Muscle layer of colon (tissue), 2 donors: ENCODE data around the gene SIT1.
A peak's percentile ranks its signal among the peaks of the same experiment; 100 is the strongest.
"Not testable (repeated sequence)": the region's sequence is repeated elsewhere in the genome, so short reads cannot be mapped to it uniquely, and the experiment has no call there.

Experiments used
- H3K27ac ChIP-seq: one replicate; pipeline ENCODE4 v1.7.0; 2013; ENCODE audit warnings: low read depth, mild to moderate bottlenecking, low read length, moderate library complexity
- H3K27me3 ChIP-seq, 2 donors: one replicate each; pipeline ENCODE4 v1.7.0; 2013; ENCODE audit warnings: low read length in 2 of 2, mild to moderate bottlenecking in 2 of 2; ENCODE audit not compliant: insufficient read depth in 2 of 2, control insufficient read depth in 1 of 2
- H3K36me3 ChIP-seq: one replicate; pipeline ENCODE4 v1.7.0; 2013; ENCODE audit warnings: mild to moderate bottlenecking, low read length; ENCODE audit not compliant: insufficient read depth
- H3K4me1 ChIP-seq: one replicate; pipeline ENCODE4 v1.7.0; 2013; ENCODE audit warnings: mild to moderate bottlenecking, low read length; ENCODE audit not compliant: insufficient read depth
- H3K4me3 ChIP-seq, 2 donors: one replicate each; pipeline ENCODE4 v1.7.0; 2013; ENCODE audit warnings: low read length in 2 of 2, low read depth in 1 of 2, mild to moderate bottlenecking in 1 of 2, moderate library complexity in 1 of 2
- H3K9ac ChIP-seq: one replicate; pipeline ENCODE4 v1.7.0; 2013; ENCODE audit warnings: low read length
- H3K9me3 ChIP-seq: one replicate; pipeline ENCODE4 v1.7.0; 2013; ENCODE audit warnings: mild to moderate bottlenecking, low read length
- donor health status: abdominal sarcoma.
- donor health status: Adenocarcinoma of cecum.

The SIT1 gene

GRCh38 chr9:35618854-35619799 is 31.6 kb downstream of the SIT1 start:
- H3K27me3 ChIP-seq, result peaks cover 0 to 4% of the 10 kb centered on the region in 2 donors
- H3K36me3 ChIP-seq, result no peaks in the 10 kb centered on the region
- peaks cover 12% of the 10 kb centered on the region for H3K4me1 ChIP-seq
- H3K4me3 ChIP-seq, result no peak overlapping the region
- no peaks in the 10 kb centered on the region for H3K9me3 ChIP-seq
- H3K27ac ChIP-seq, result no peak overlapping the region
- no peak overlapping the region for H3K9ac ChIP-seq

DNA sequence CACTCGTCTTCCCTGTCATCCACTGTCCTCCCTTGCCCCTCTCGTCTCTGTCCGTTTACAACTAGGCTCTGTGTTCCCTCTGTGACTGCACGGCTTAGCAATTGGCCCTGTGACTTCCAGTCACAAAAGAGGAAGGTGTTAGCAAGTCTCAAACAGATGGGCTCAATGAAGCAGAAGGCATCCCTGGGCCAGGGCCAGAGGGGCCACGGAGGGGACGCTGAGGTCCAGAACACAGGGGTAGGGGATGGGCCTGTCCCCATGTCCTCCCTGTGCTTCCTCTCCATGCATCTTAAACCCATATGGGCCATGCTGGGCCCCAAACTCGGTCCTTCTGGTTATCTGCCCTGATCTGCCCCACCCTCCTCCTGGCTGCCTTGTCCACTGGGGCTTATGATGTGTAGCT is 32.4 kb downstream of the SIT1 start, which contains the start of gene CD72:
Gene CD72 (minus strand): TSS at position 89 of the 403 bp plus-strand sequence. CDS start 110 bp downstream, outside the sequence.
- Histone ChIP-seq H3K4me3 (peak within 1 kb of the TSS; percentile 42 to 52), H3K27me3 (peaks cover 0 to 4% of the 10 kb centered on the region in 2 donors), H3K36me3 (no peaks in the 10 kb centered on the region), H3K9ac (no peak within 1 kb of the TSS), H3K27ac (peak within 1 kb of the TSS; percentile 45), H3K4me1 (peaks cover 12% of the 10 kb centered on the region), H3K9me3 (no peaks in the 10 kb centered on the region)

GRCh38 chr9:35617548-35617947 is 33.2 kb downstream of the SIT1 start:
- Histone ChIP-seq H3K9me3 (no peaks in the 10 kb centered on the region), H3K4me1 (peaks cover 12% of the 10 kb centered on the region), H3K4me3 (peak overlapping the region in 1 of 2 donors; percentile 52), H3K9ac (no peak overlapping the region), H3K36me3 (no peaks in the 10 kb centered on the region), H3K27ac (no peak overlapping the region), H3K27me3 (peaks cover 0 to 4% of the 10 kb centered on the region in 2 donors)

DNA sequence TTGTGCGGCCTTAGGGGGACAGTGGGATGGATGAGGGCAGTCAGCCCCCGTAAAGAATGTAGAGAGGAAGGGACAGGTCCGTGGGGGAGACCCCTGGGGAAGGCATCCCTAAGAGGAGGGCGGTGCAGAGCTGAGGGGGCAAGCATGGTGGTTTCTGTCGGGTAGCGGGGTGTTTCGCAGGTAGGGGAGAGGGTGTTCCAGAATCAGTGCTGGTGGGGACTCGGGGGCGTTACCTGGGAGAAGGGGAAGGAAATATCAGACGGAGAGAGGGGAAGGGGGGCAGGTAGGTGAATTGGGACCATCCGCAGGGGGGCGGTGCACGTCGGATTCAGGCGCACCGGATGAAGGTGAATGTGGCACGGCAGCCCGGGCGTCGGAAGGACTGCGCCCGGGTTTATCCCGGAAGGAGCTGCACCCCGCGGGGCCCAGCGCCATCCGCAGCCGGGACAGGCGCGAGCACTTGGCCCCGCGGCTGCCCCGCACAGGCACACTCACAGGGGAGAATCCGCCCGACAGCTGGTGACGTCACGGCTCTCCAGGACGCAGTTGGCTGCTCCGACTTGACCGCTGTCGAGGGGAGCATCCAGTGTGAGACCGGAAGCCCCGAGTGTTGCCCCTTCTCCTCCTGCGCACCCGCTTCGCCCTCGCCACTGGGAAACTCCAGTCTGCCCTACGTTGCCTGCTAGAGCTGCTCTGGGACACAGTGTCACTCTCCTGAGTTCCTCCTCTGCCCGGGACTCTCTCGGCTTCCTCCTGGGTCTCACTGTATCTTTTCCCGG is 33.9 kb downstream of the SIT1 start:
- no peaks in the 10 kb centered on the region for H3K36me3 ChIP-seq
- H3K27me3 ChIP-seq, result peaks cover 0 to 4% of the 10 kb centered on the region in 2 donors
- H3K4me1 ChIP-seq, result peaks cover 12% of the 10 kb centered on the region
- H3K27ac ChIP-seq, result peak overlapping the region; percentile 45
- no peaks in the 10 kb centered on the region for H3K9me3 ChIP-seq
- H3K9ac ChIP-seq, result no peak overlapping the region
- H3K4me3 ChIP-seq, result peak overlapping the region; percentile 42 to 52

DNA sequence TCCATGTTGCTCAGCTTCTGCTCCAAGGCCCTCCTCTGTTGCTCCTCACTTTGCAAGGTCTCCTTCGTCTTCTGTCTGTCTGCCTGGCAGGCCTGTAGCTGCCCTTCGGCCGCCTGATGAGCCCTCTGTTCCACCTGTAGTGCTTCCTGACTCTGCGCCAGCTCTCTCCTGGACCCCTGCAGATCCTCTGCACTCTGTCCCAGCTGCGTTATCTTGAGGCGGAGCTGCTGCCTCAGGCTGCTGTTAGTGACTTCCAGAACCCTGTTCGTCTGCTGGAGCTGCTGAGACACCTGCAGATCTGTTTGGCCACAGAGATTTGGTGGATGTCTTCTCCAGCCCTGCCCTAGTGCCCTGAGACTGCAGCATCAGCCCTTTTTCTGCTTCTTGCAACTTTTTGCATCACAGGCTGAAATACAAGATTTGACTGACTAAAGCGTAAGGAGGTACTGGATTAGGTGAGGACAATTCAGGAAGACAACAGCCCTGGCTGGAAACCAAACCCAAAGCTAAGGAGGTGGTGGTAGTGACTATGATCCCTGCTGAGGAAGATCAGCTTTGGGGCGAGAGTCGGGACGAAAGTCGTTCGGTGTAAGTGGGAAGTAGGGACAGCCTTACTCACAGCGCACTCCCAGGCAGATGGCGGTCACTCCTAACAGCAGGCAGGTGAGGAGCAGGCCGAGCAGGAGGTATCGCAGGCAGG is 34.6 kb downstream of the SIT1 start:
- H3K27me3 ChIP-seq, result peaks cover 0 to 4% of the 10 kb centered on the region in 2 donors
- H3K4me1 ChIP-seq, result peaks cover 12% of the 10 kb centered on the region
- H3K9ac ChIP-seq, result no peak overlapping the region
- no peaks in the 10 kb centered on the region for H3K9me3 ChIP-seq
- H3K4me3 ChIP-seq, result peak overlapping the region in 1 of 2 donors; percentile 52
- H3K27ac ChIP-seq, result no peak overlapping the region
- H3K36me3 ChIP-seq, result no peaks in the 10 kb centered on the region

- H3K27ac ChIP-seq, result no peak overlapping the region
- no peak overlapping the region for H3K9ac ChIP-seq
Measured at GRCh38 chr9:35612843-35613242, 37.9 kb downstream of the SIT1 start.

GRCh38 chr9:35612066-35612465 is 38.7 kb downstream of the SIT1 start:
- not testable (repeated sequence) for H3K9me3 ChIP-seq, H3K4me1 ChIP-seq, H3K9ac ChIP-seq, H3K27me3 ChIP-seq, H3K4me3 ChIP-seq, H3K27ac ChIP-seq
- peaks cover 34% of the 10 kb centered on the region for H3K36me3 ChIP-seq

More at GRCh38 chr9:35612843-35613242, 37.9 kb downstream of the SIT1 start:
- Histone ChIP-seq H3K4me1 (peaks cover 10% of the 10 kb centered on the region), H3K36me3 (peaks cover 26% of the 10 kb centered on the region), H3K4me3 (no peak overlapping the region), H3K27me3 (no peaks in the 10 kb centered on the region), H3K9me3 (no peaks in the 10 kb centered on the region)

DNA sequence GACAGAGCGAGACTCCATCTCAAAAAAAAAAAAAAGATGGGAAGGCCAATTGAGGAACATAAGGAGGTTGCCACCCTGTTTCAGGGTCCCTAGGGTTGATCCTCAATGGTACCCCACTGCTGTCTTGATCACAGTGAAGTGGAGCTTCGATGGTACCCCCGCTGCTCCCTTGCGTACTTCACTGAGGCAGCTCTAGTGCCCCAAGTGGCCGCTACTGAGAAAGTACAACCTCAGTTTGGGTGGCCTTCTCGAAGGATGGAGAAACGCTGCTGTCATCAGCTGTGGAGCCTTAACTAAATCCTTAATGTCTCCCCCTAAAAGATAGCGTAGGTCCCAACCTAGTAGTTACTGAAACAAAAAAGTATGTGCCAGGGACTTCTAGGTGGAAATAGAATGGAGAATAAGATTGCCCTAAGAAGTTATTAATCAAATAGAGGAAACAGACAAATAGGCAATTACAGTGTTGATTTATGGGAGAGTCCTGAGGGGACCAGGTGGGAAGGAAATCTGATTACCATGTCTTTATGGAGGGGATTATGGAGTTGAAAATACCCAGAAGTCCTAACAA is 39.4 kb downstream of the SIT1 start:
- Histone ChIP-seq H3K4me3 (no peak overlapping the region), H3K27me3 (no peaks in the 10 kb centered on the region), H3K4me1 (peaks cover 9% of the 10 kb centered on the region), H3K27ac (no peak overlapping the region), H3K9ac (no peak overlapping the region), H3K36me3 (peaks cover 38% of the 10 kb centered on the region), H3K9me3 (no peaks in the 10 kb centered on the region)

DNA sequence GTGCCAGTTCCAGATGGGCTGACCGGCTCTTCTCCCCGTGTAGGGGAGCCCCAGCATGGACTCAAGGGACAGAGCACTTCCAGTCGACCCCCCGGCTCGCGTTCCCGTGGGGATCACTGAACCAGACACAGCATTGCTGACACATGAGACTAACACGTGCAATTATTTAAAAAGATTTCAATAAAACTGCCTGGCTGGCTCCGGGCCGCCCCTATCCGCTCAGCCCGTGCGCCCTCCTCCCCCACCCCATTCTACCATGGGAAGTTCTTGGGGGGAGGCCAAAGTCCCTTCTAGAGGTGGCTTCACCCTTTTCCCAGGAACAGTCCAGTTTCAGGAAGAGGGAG is 40.9 kb downstream of the SIT1 start:
- Histone ChIP-seq H3K9me3 (no peaks in the 10 kb centered on the region), H3K27ac (no peak overlapping the region), H3K4me1 (peaks cover 15% of the 10 kb centered on the region), H3K27me3 (no peaks in the 10 kb centered on the region), H3K4me3 (no peak overlapping the region), H3K36me3 (peaks cover 38% of the 10 kb centered on the region), H3K9ac (no peak overlapping the region)

DNA sequence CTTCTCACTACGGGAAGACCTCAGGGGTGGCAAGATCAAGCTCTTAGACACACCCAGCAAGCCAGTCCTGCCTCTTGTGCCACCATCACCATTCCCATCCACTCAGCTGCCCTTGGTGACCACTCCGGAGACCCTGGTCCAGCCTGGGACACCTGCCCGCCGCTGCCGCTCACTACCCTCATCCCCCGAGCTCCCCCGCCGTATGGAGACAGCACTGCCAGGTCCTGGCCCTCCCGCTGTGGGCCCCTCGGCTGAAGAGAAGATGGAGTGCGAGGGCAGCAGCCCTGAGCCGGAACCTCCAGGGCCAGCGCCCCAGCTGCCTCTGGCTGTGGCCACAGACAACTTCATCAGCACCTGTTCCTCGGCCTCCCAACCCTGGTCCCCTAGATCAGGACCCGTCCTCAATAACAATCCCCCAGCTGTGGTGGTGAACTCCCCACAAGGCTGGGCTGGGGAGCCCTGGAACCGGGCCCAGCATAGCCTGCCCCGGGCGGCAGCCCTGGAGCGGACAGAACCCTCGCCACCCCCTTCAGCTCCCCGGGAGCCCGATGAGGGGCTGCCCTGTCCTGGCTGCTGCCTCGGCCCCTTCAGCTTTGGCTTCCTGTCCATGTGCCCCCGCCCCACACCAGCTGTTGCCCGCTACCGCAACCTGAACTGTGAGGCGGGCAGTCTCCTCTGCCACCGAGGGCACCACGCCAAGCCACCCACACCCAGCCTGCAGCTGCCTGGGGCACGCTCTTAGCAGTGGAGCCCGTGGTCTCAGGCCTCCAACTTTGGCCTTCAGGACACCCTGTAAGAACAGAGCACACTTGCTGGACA is 41.5 kb downstream of the SIT1 start:
- H3K4me1 ChIP-seq, result peaks cover 18% of the 10 kb centered on the region
- no peaks in the 10 kb centered on the region for H3K9me3 ChIP-seq
- no peak overlapping the region for H3K4me3 ChIP-seq
- no peak overlapping the region for H3K27ac ChIP-seq
- no peaks in the 10 kb centered on the region for H3K27me3 ChIP-seq
- H3K9ac ChIP-seq, result no peak overlapping the region
- peaks cover 38% of the 10 kb centered on the region for H3K36me3 ChIP-seq
